Activated CD8-positive, alpha-beta memory T cell treated with anti-CD3 and anti-CD28 coated beads, Interleukin-2, amount 50 U/mL, for 1 hour (primary cell): ENCODE measurements around the gene ELAVL4.
"Not testable (repeated sequence)": the region's sequence is repeated elsewhere in the genome, so short reads cannot be mapped to it uniquely, and the experiment has no call there.

Source experiments
- DNase-seq: peaks from one replicate; pipeline ENCODE4 v3.0.0-alpha.2; 2020; ENCODE audit errors: extremely low read depth

Gene ELAVL4

GRCh38 chr1:50126927-50127715 is 18.4 kb downstream of the ELAVL4 start:
- DNase-seq = no peak

DNA sequence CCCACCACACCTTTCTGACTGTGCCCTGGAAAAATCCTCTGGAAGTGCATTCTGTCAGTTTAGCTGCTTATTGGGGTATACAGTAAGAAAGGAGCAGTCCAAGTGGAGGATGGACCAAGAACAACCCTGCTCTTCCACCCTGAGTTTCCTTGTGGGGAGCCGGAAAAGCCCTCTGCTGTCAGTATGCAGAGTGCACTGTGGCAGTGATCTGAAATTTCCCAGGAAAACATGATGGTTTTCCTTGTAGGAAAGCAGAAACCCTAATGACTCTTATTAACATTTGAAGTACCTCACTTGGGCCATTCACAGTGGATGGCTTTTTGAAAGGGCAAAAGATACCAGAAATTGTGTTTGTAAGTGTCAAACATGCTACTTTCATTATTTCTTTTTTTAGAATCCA is 20.5 kb downstream of the ELAVL4 start:
- no peak for DNase-seq

DNA sequence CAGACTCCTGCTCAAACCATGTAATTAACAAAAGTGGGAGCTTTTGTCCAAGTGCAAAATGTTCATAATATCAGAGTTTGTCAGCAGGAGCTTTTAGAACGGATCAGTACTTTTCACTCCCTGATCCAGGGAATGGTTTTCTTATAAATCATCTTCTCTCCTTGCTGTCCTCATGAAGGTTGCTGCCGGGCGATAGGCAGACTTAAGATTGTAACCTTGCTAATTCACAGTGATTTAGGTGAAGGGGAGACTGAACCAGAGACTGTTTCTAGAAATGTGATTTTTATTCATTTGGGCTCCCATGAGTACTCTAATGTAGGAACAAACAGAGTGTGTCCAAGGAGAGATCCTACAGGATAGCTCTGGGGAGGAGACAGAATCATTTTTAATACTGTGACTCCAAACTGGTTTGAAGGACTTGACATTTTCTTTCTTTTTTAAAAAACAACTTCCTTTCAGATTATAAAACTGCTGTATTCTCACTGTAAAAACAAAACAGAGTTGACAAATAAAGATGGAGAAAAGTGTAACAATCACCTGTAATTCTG is 23.7 kb downstream of the ELAVL4 start:
- DNase-seq = no peak

DNA sequence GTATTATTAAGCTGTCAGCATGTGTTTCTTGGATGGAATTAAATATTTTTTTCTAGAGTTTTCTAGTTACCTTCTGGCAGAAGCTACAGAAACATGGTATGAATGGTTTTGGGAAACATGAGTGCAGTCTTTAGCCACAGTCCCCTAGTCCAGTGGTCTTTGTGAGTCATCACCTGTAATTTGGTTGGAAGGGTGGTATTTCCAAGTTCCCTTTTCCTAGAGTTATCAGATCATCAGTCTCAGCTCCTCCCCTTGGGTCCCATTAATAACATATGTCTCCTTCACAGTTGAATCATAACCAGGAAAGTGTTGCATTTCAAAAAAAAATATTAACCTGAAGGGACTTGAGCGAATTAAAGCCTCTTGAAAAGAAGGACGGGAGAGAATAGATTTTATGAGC is 27.0 kb downstream of the ELAVL4 start:
- DNase-seq = no peak

DNA sequence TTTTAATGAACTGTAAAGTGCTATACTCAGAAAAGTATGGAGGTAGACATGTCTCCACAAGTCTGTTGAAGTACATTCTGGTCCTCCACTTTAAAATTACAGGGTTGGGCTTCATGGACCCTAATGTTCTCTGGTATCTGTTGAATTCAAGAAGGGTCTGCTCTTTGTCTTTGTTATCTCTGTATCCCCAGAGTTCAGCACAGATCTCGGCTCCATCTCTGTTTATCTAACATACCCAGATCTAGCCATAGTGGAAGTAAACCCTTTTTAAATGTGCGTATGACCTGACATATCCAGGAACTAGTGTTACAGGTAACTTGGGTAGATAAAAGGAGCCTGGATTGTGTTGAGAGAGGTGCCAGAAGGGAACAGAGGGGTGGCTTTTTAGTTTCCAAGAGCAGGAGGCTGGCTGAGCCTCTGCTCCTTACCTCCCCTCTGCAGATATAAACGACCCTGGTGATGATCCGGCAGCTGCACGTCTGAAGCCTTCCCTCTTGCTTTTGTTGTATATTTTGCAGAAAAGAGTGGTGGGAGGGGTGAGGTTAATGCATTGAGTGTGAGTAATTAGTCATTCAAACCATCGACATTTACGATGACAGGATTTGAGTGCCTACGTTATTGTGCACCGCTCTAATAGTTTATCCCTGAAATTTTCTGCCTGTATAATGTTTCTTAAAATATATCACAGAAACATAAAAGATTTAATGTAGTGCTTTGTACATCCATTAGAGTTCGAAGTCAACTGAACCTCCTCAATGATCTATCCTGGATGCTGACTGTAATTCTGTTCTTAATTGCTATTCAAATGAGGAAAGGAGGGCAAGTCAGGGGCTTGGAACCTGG is 30.8 kb downstream of the ELAVL4 start:
- DNase-seq = no peak

DNA sequence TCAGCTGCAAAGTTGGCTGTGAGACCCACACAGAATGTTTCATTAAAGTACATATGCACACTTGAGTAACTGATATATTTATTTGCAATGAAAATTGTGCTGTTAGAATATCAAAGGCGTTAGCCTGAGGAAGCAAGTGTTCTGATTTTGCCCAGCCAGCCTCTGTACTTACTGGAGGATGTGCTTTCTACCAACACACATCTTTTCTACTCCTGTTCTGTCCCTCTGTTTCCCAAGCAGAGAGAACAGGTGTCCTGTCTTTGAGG is 31.4 kb downstream of the ELAVL4 start:
- DNase-seq = no peak

- DNase-seq = no peak
Measured at GRCh38 chr1:50147191-50147850, 38.6 kb downstream of the ELAVL4 start.

GRCh38 chr1:50148142-50148923 is 39.6 kb downstream of the ELAVL4 start:
- no peak for DNase-seq

DNA sequence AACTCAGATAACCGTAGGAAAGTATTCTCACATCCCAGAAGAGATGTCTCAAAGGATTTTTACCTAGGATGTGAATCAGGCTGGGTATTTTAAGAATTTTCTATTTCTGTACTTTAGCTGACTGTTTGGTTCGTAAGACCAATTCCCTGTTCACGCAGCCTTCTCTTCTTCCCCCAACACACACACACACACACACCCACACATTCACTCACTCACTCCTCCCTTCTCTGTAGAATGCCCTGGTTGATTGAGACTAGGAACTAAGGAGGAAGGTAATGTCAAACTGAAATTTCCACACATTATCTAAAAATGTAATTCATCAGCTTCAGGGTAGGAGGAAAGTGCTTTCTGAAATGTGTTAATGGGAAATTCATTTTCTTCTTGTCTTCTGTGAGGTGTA is 43.5 kb downstream of the ELAVL4 start:
- no peak for DNase-seq

GRCh38 chr1:50155541-50155940 is 46.8 kb downstream of the ELAVL4 start:
- DNase-seq = no peak

- DNase-seq = no peak
Measured at GRCh38 chr1:50156241-50157010, 47.7 kb downstream of the ELAVL4 start.

DNA sequence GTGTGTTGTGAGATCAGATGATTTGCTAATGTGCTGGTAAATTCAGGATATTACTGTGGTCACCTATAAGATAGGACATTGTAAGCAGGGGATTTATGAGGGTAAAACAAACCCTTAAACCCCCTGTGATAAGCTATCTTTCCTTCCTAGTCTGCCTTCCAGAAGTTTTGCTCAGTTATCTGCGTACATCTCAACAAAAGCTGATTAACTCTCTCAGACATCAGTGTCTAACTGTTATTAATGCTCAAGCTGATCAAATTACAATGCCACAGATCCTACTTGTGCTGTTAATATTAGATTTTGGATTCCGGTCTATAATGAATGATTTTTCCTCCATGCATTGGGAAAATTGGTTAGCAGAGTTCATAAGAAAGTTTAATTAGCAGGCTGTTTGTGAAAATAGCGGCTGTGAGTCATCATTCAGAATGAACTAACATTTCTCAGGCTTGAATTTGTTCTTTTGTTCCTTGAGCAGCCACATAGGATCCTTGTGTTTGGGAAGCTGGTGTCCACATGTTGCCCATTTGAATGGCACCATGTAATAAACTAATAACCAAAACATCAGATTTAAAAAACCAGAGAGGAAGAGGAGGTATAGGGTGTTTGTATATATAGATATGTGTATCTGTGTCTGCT is 48.7 kb downstream of the ELAVL4 start:
- DNase-seq = no peak

GRCh38 chr1:50158421-50158820 is 49.7 kb downstream of the ELAVL4 start:
- no peak for DNase-seq

DNA sequence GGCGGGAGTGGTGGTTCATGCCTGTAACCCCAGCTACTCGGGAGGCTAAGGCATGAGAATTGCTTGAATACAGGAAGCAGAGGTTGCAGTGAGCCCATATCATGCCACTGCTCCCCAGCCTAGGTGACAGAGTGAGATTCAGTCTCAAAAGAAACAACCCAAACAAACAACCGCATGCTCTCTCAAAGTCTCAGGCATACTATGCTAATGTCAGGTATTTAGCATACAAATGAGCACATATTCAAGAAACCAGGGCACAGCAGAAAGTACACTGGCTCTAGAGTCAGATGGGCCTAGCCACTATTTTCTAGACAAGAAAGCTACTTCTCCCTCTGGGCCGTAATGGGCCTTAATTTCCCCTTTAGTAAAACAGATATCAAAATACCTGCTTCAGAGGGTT is 55.0 kb downstream of the ELAVL4 start:
- DNase-seq = no peak

DNA sequence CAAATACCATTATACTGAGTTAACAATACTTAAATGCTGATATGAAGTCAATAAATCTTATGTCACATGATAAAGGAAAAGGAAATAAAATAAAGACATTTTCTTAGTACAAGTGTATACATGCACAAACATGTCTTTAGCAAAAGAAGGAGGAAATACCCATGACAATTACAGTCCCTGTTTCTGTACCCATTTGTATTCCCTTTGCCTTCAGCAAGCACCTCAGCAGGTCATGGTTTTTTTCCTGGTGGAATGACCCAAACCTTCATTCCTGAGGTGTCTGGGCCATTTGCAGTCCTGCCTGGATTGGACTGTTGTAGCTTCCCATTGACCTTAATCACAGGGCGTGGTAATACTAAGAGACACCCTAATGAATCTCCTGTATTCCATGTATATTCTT is 57.6 kb downstream of the ELAVL4 start:
- not testable (repeated sequence) for DNase-seq

GRCh38 chr1:50172299-50172698 is 63.6 kb downstream of the ELAVL4 start:
- DNase-seq = no peak

GRCh38 chr1:50174101-50174500 is 65.4 kb downstream of the ELAVL4 start:
- DNase-seq = no peak

GRCh38 chr1:50175719-50176639 is 67.3 kb downstream of the ELAVL4 start:
- DNase-seq = no peak

DNA sequence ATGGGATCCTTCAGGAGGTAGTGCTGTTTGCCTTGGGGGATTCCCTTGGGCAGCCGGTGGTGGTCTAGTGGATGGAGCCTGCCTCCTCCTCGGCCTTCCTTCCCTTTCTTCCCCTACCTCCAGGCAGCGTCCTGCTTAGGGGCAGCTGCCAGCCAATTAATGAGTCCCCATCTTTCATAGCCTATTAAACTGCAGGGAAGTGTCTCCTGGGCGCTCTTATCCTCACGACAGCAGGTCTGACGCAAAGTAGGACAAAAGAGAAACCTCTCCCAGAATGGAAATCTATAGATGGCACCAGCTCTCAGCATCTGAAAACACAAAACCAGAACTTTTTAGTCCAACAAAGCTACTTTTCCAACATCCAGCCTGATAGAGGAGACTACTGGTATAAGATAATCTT is 69.3 kb downstream of the ELAVL4 start:
- DNase-seq = no peak
